HEK293T (cell line): ENCODE data around the gene CDHR2.

Experiments used
- BHLHE40 ChIP-seq: fragments of 450-650 bp; IDR thresholded peaks from 2 replicates; pipeline ENCODE4 v1.6.1; 2016; ENCODE audit warnings: mild to moderate bottlenecking, moderate library complexity, borderline replicate concordance
- FOXM1 ChIP-seq: fragments of 450-650 bp; IDR thresholded peaks from 2 replicates; pipeline ENCODE4 v1.6.1; 2017; ENCODE audit warnings: mild to moderate bottlenecking, borderline replicate concordance
- SP1 ChIP-seq: fragments of 450-650 bp; IDR thresholded peaks from 2 replicates; pipeline ENCODE4 v1.6.1; 2017
- TARDBP ChIP-seq: fragments of 450-650 bp; IDR thresholded peaks from 2 replicates; pipeline ENCODE4 v1.6.1; 2016

DNA sequence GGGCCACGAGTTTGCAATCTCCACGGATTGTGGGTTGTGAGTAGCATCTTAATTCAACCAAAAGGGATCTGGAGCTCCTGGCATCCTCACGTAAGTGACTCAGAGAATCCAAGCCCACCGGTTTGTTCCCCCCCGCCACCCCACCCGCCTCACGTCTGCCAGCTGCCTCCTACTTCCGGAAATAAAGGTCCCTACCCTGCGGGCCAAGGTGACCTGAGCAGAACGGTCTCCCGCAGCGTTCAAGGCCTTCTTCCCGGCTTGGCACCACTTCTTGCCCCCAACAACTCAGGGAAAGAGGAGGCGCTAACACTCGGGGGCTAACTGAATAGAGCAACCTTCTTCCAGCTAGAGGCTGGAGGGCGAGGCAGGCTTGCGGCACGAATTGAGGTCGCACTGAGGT is 69.6 kb downstream of the CDHR2 start:
- TF ChIP-seq FOXM1 (no peak), BHLHE40 (no peak), SP1 (no peak), TARDBP (no peak)
